GM23338 (cell line): ENCODE data around the gene DYNC2H1. TPM values are rescaled to one million over a fixed set of nuclear protein-coding genes. Genes with fewer than 3 reads are reported as not detected.

ENCODE experiments used
- ATAC-seq: fragments of 200-7000 bp; cut with Tn5 transposase; 3 replicates; pipeline ENCODE4 v1.9.1; 2020
- DNase-seq: peaks from one replicate; pipeline ENCODE4 v3.0.0-alpha.2; 2015; ENCODE audit warnings: low spot score
- H2AFZ ChIP-seq: fragments of 200-600 bp; sonication (generic); 2 replicates; pipeline ENCODE4 v1.8.0; 2016; ENCODE audit warnings: antibody characterized with exemption, mild to moderate bottlenecking, moderate library complexity
- H3F3A ChIP-seq: fragments of 200-600 bp; sonication (generic); replicated peaks from 2 replicates; pipeline ENCODE4 v1.8.0; 2017; ENCODE audit warnings: antibody characterized with exemption, mixed run types, low read depth
- H3K27ac ChIP-seq: fragments of 200-600 bp; sonication (generic); 2 replicates; pipeline ENCODE4 v1.6.1; 2016; ENCODE audit warnings: low read depth
- H3K27me3 ChIP-seq: fragments of 200-600 bp; sonication (generic); 2 replicates; pipeline ENCODE4 v1.8.0; 2016; ENCODE audit warnings: mild to moderate bottlenecking, mixed run types, moderate library complexity; ENCODE audit not compliant: insufficient read depth
- H3K36me3 ChIP-seq: fragments of 200-600 bp; sonication (generic); 2 replicates; pipeline ENCODE4 v1.8.0; 2016; ENCODE audit warnings: mild to moderate bottlenecking; ENCODE audit not compliant: insufficient read depth
- H3K4me1 ChIP-seq: fragments of 200-600 bp; sonication (generic); 2 replicates; pipeline ENCODE4 v1.8.0; 2016; ENCODE audit warnings: mild to moderate bottlenecking, moderate library complexity; ENCODE audit not compliant: insufficient read depth
- H3K4me2 ChIP-seq: fragments of 200-600 bp; sonication (generic); 2 replicates; pipeline ENCODE4 v1.7.1; 2017; ENCODE audit warnings: mixed run types
- H3K4me3 ChIP-seq: fragments of 200-600 bp; sonication (generic); 2 replicates; pipeline ENCODE4 v1.6.1; 2016; ENCODE audit warnings: mixed run types
- H3K79me2 ChIP-seq: fragments of 200-600 bp; sonication (generic); replicated peaks from 2 replicates; pipeline ENCODE4 v1.8.0; 2017; ENCODE audit warnings: mild to moderate bottlenecking; ENCODE audit not compliant: insufficient read depth
- H3K9me2 ChIP-seq: fragments of 200-600 bp; sonication (generic); 2 replicates; pipeline ENCODE4 v1.8.0; 2017; ENCODE audit not compliant: insufficient read depth
- H4K20me1 ChIP-seq: fragments of 200-600 bp; sonication (generic); replicated peaks from 2 replicates; pipeline ENCODE4 v1.8.0; 2017; ENCODE audit warnings: mild to moderate bottlenecking; ENCODE audit not compliant: insufficient read depth
- H3K27ac Mint-ChIP-seq: 2 replicates; pipeline ENCODE4 v1.8.0; 2020; ENCODE audit warnings: inconsistent platforms, mild to moderate bottlenecking, moderate library complexity, mixed read lengths
- H3K27me3 Mint-ChIP-seq: 3 replicates; pipeline ENCODE4 v1.8.0; 2022; ENCODE audit warnings: low read depth, mild to moderate bottlenecking, moderate library complexity, mixed read lengths, inconsistent platforms; ENCODE audit not compliant: insufficient read depth, poor library complexity
- H3K36me3 Mint-ChIP-seq: 3 replicates; pipeline ENCODE4 v1.8.0; 2021; ENCODE audit warnings: low read depth, mild to moderate bottlenecking, inconsistent platforms, moderate library complexity, mixed read lengths
- H3K4me1 Mint-ChIP-seq: 3 replicates; pipeline ENCODE4 v1.8.0; 2020; ENCODE audit warnings: mild to moderate bottlenecking, inconsistent platforms, mixed read lengths
- H3K4me3 Mint-ChIP-seq: 3 replicates; pipeline ENCODE4 v1.8.0; 2021; ENCODE audit warnings: moderate library complexity, mild to moderate bottlenecking, inconsistent platforms, mixed read lengths
- H3K9me3 Mint-ChIP-seq: 3 replicates; pipeline ENCODE4 v1.8.0; 2020; ENCODE audit warnings: moderate library complexity, mild to moderate bottlenecking, inconsistent platforms, mixed read lengths
- EZH2 ChIP-seq: fragments of 200-600 bp; sonication (generic); IDR thresholded peaks from one replicate; pipeline ENCODE4 v1.8.0; 2017; ENCODE audit warnings: antibody characterized with exemption, mild to moderate bottlenecking, low read depth; ENCODE audit not compliant: unreplicated experiment
- EZH2phosphoT487 ChIP-seq: fragments of 200-600 bp; sonication (generic); IDR thresholded peaks from one replicate; pipeline ENCODE4 v1.8.1; 2018; ENCODE audit warnings: antibody characterized with exemption; ENCODE audit not compliant: unreplicated experiment
- JUNB ChIP-seq: IDR thresholded peaks from one replicate; pipeline ENCODE4 v1.6.1; 2016; ENCODE audit warnings: antibody characterized with exemption; ENCODE audit not compliant: unreplicated experiment
- ZNF114 ChIP-seq: fragments of 250-450 bp; sonication (Bioruptor Pico); IDR thresholded peaks from 2 replicates; pipeline ENCODE4 v1.5.0; 2020; ENCODE audit warnings: mild to moderate bottlenecking, moderate library complexity
- ZNF331 ChIP-seq: fragments of 250-450 bp; sonication (Bioruptor Pico); IDR thresholded peaks from 2 replicates; pipeline ENCODE4 v1.5.0; 2020; ENCODE audit warnings: low read depth, mild to moderate bottlenecking, moderate library complexity
- polyA plus RNA-seq: library from polyadenylated mRNA; unstranded; fragments of >200 nt; fragmentation: Nextera tagmentation; extraction: Ambion mirVana; gene quantifications from 2 replicates; pipeline ENCODE4 v1.2.1, GENCODE V29; 2016
- total RNA-seq: library from RNA; depleted of rRNA; stranded (reverse); fragments of >200 nt; shearing (Covaris generic); gene quantifications from 2 replicates; pipeline ENCODE4 v1.2.3, GENCODE V29; 2014
- TF ChIP-seq, protein P1 (sequence below), 2 experiments: fragments of 200-600 bp in 1 of 2; sonication (generic) in 1 of 2; conservative IDR thresholded peaks; 2 replicates each; pipeline versions ENCODE4 v1.5.1 to v1.6.1; 2016 to 2017; ENCODE audit warnings: antibody characterized with exemption in 2 of 2, low read depth in 2 of 2, mild to moderate bottlenecking in 2 of 2, moderate library complexity in 1 of 2
- TF ChIP-seq, protein P2 (sequence below): IDR thresholded peaks from 2 replicates; pipeline ENCODE4 v1.6.1; 2016; ENCODE audit warnings: antibody characterized with exemption

The DYNC2H1 gene
- total and polyA plus RNA-seq, 2 experiments from 2014 or later: 19.3 to 22.5 TPM

DNA sequence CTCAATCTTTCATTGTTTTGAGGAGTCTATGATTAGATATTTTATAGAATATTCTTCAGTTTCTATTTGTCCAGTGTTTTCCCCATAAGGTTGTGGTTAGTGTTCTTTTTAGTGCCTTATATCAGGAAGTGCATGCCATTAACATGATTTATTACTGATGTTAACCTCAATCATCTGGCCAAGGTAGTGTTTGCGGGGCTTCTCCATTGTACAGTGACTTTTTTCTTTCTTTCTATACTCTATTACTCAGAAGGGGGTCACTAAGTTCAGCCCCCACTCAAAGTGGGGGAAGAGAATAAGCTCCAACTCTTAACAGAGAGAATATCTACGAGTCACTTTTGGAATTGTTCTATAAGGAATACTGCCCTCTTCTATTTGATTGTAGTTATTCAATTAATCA is 415.8 kb downstream of the DYNC2H1 start (continued):
- TF ChIP-seq, protein P1, sequence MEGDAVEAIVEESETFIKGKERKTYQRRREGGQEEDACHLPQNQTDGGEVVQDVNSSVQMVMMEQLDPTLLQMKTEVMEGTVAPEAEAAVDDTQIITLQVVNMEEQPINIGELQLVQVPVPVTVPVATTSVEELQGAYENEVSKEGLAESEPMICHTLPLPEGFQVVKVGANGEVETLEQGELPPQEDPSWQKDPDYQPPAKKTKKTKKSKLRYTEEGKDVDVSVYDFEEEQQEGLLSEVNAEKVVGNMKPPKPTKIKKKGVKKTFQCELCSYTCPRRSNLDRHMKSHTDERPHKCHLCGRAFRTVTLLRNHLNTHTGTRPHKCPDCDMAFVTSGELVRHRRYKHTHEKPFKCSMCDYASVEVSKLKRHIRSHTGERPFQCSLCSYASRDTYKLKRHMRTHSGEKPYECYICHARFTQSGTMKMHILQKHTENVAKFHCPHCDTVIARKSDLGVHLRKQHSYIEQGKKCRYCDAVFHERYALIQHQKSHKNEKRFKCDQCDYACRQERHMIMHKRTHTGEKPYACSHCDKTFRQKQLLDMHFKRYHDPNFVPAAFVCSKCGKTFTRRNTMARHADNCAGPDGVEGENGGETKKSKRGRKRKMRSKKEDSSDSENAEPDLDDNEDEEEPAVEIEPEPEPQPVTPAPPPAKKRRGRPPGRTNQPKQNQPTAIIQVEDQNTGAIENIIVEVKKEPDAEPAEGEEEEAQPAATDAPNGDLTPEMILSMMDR (conservative IDR thresholded peaks at IDR 0.05; ENCODE audit: low read depth in 2 of 2): no peak
- TF ChIP-seq EZH2: no peak

DNA sequence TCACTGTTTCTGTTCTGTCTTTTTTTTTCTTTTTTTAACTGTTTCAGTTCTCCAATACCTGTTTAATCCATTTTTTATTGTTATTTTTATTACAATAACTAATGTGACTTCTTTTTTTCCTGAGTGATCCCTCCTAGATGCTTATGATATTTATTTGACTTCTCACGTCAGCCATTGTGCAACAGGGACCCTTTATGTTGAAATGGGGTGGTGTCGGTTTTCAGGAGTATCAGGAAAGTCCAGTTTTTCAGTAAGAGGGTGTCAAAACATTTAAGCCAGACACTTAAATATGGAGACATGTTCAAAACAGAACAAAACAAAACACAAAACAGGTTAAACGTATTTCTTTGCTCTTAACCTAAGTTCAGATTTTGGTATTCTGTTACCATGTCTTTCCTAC is 418.8 kb downstream of the DYNC2H1 start:
- H3K36me3 ChIP-seq: no peaks in the 10 kb centered on the region
- Mint-ChIP-seq H3K36me3 (no peaks in the 10 kb centered on the region), H3K27me3 (no peaks in the 10 kb centered on the region), H3K27ac (no peak overlapping the region), H3K9me3 (no peaks in the 10 kb centered on the region), H3K4me1 (peaks cover 9% of the 10 kb centered on the region), H3K4me3 (no peak overlapping the region)
- H3K27me3 ChIP-seq: no peaks in the 10 kb centered on the region
- no peak overlapping the region for H3K4me3 ChIP-seq
- H4K20me1 ChIP-seq: no peaks in the 10 kb centered on the region
- no peaks in the 10 kb centered on the region for H3K9me2 ChIP-seq
- H3F3A ChIP-seq: no peaks in the 10 kb centered on the region
- TF ChIP-seq EZH2phosphoT487: no peak
- no peak for TF ChIP-seq ZNF331 (CRISPR knock-in tag)
- no peak for TF ChIP-seq EZH2
- TF ChIP-seq ZNF114 (CRISPR knock-in tag): no peak
- no peak for TF ChIP-seq JUNB
- TF ChIP-seq, protein P1 (conservative IDR thresholded peaks at IDR 0.05; ENCODE audit: low read depth in 2 of 2): no peak
- no peaks in the 10 kb centered on the region for H3K79me2 ChIP-seq
- no peaks in the 10 kb centered on the region for H3K4me1 ChIP-seq
- ATAC-seq (no peak), DNase-seq (no peak)
- no peak overlapping the region for H3K4me2 ChIP-seq
- no peak overlapping the region for H2AFZ ChIP-seq
- H3K27ac ChIP-seq: no peak overlapping the region

DNA sequence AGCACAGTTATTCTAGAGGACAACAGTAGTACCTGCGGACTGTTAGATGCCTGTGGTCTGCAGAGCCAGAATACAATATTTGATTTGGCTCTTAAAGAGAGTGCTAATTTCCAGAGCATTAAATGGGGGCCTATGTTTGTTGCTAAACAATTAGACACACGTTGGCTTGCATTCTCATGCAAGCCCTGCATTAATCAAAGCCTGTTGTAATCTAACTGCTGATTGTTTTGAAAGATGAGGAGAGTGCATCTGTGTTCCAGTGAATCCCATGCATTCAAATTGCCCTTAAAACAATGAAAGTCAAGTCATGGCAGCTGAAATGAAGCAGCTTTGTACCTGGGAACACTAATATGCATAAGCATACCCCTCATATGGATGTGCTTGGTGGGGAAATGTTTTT is 419.4 kb downstream of the DYNC2H1 start:
- no peaks in the 10 kb centered on the region for H3K27me3 Mint-ChIP-seq
- no peak overlapping the region for H3K27ac Mint-ChIP-seq
- Histone ChIP-seq H3F3A (no peaks in the 10 kb centered on the region), H3K9me2 (no peaks in the 10 kb centered on the region), H3K27me3 (no peaks in the 10 kb centered on the region), H3K4me2 (no peak overlapping the region), H3K4me1 (no peaks in the 10 kb centered on the region), H3K4me3 (no peak overlapping the region), H3K36me3 (no peaks in the 10 kb centered on the region), H3K79me2 (no peaks in the 10 kb centered on the region), H4K20me1 (no peaks in the 10 kb centered on the region), H3K27ac (no peak overlapping the region), H2AFZ (no peak overlapping the region)
- TF ChIP-seq, protein P2, sequence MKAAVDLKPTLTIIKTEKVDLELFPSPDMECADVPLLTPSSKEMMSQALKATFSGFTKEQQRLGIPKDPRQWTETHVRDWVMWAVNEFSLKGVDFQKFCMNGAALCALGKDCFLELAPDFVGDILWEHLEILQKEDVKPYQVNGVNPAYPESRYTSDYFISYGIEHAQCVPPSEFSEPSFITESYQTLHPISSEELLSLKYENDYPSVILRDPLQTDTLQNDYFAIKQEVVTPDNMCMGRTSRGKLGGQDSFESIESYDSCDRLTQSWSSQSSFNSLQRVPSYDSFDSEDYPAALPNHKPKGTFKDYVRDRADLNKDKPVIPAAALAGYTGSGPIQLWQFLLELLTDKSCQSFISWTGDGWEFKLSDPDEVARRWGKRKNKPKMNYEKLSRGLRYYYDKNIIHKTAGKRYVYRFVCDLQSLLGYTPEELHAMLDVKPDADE: no peak
- TF ChIP-seq, protein P1 (conservative IDR thresholded peaks at IDR 0.05; ENCODE audit: low read depth in 2 of 2): no peak
- H3K4me3 Mint-ChIP-seq: no peak overlapping the region
- no peaks in the 10 kb centered on the region for H3K36me3 Mint-ChIP-seq
- H3K9me3 Mint-ChIP-seq: no peaks in the 10 kb centered on the region
- DNase-seq (no peak), ATAC-seq (no peak)
- peaks cover 9% of the 10 kb centered on the region for H3K4me1 Mint-ChIP-seq
